Hematopoietic multipotent progenitor cell treated with erythropoietin and hydrocortisone succinate and interleukin-3 and kit ligand, for 15 days (in vitro differentiated cells): ENCODE results near the gene ZNF692.
A peak's percentile ranks its signal among the peaks of the same experiment; 100 is the strongest.
"Not testable (repeated sequence)": the region's sequence is repeated elsewhere in the genome, so short reads cannot be mapped to it uniquely, and the experiment has no call there.

Source experiments
- DNase-seq: peaks from one replicate; pipeline ENCODE4 v3.0.0-alpha.2; 2015; ENCODE audit warnings: low spot score

ZNF692 gene

DNA sequence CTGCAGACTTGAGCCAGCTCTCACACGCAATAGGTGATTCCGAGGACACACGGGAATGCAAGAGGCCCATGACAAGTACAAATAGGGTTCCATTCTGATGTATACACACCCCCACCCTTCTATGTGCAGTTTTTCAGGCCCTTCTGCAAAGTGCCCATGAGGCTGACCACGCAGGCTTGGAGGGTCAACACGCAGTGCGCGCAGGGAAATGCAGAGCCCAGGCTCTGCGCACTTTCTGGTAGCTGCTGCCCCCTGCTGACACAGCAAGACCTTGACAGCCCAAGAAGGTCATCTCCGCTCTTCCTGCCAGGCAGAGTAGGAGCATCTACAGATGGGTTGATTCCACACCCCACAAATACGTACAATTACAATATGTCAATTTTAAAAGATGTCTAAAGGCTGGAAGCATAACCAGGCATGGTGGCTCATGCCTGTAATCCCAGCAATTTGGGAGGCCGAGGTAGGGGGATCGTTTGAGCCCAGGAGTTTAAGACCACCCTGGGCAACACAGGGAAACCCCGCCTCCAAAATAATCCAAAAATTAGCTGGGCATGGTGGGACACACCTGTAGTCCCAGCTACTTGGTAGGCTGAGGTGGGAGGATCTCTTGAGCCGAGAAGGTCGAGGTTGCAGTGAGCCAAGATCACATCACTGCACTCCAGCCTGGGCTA is 51.7 kb downstream of the ZNF692 start:
- DNase-seq: peak; percentile 61

DNA sequence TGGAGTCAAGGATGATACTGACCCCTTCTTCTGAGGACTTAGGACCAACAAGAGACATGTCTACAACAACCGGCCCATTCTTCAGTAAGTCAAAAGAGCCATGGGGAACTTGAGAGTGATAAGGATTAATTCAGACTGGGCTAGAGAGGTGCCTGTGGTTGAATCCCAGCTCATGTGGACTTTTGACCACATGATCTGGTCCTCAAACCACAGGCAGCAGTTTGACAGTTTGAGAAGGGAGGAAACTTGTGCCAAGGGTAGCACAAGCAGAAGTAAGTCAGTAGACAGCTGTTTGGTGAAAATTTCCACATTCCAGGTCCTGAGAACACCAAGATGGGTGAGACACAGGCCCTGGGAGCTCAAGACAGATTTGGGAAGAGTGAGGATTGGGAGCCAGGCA is 53.0 kb downstream of the ZNF692 start:
- DNase-seq: no peak

DNA sequence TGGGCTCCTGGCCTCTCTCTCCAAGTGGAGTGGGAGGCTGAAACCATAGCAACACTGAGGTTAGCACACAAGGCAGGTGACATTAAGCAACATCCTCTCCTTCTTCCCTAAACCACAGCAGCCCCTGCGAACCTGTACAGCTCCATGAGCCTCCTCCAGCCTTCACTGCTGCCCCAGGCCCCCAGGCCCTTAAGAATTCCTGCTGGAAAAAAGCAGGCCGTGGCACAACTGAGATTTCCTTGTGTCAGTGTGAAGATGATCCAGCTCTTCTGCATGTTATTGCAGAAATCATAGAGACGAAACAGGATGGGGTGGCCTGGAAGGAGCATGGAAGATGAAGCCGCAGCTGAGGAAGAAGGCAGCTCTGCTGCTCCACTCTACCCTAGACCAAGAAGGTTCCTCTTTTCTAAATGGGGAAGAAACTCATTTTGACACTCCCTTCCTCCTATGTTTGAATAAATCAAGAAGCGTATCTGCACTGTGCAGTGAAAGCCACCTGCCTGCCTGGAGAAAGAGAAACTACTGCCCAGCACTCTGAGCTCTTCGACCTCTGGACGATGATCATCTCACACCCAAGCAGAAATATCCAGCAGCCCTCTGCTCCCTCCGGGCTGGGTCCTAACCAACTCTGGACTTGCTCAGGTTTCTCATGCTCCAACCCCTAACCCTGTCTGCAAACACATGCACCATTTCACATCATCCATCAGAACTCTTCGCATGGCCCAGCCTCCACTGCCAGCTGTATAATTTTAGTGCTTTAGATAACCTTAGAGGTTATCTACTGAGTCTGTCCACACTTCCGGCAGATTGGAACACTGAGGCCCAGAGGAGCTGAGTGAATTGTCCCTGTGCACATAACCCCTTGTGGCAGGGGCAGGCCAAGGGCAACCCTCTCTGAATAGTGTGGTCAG is 53.9 kb downstream of the ZNF692 start:
- DNase-seq: no peak

DNA sequence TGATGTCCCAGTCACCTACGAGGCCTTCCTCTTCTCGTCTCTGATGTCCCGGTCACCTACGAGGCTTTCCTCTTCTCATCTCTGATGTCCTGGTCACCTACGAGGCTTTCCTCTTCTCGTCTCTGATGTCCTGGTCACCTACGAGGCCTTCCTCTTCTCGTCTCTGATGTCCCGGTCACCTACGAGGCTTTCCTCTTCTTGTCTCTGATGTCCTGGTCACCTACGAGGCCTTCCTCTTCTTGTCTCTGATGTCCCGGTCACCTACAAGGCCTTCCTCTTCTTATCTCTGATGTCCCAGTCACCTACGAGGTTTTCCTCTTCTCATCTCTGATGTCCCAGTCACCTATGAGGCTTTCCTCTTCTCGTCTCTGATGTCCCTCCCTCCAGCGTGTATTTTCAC is 55.4 kb downstream of the ZNF692 start:
- DNase-seq: not testable (repeated sequence)

DNA sequence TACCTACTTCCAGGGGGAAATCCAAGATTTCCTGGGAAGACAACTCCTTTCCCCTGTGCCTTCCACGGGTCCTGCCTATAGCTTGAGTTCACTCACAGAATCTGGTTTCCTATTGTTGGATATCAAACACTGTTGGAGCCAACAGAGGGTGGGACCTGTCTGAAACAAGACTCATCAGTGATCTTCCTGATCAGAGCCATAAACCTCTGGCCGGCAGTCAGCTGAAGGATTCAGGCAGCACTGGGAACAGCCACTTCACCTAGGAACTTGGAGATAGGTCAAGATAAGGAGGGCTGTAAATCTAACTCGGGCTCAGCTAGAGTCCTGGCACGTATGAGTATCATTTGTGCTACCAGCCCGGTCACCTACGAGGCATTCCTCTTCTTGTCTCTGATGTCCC is 56.4 kb downstream of the ZNF692 start:
- no peak for DNase-seq

DNA sequence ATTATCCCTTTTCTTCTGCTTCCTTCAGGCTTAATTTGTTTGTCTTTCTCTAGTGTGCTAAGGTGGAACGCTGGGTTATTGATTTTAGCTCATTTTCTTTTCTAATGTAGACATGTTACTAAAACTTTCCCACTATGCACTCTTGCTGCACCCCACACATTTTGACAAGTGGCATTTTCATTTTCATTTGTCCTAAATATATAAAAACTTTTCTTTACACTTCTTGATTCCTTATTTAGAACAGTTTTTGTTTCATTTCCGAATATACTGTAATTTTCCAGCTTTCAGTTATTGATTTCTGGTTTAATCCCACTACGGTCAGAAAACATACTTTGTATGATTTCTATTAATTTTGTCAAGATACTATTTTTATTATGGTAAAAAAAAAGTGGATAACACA is 58.4 kb downstream of the ZNF692 start:
- DNase-seq: no peak
